Measurements from ENCODE around the gene TMBIM1.

GRCh38 chr2:218329826-218330593, 37.7 kb upstream of the TMBIM1 start:
- no peak for TF ChIP-seq POLR2AphosphoS5 (IDR thresholded peaks at IDR 0.05; ENCODE audit: low read depth, low read length)
- no peak for TF ChIP-seq MXI1 (IDR thresholded peaks at IDR 0.05; ENCODE audit: low read depth, low read length)
- no peak for TF ChIP-seq EP300 (IDR thresholded peaks at IDR 0.05; ENCODE audit: borderline replicate concordance in 1 of 2, low read depth in 1 of 2, low read length in 1 of 2)
- TF ChIP-seq CTCF (IDR thresholded peaks at IDR 0.05): no peak
- no peak for TF ChIP-seq TAF1 (IDR thresholded peaks at IDR 0.05; ENCODE audit: borderline replicate concordance, low read depth, low read length)
- no peak for TF ChIP-seq ZBTB33 (IDR thresholded peaks at IDR 0.05; ENCODE audit: borderline replicate concordance, low read depth)
- no peak for TF ChIP-seq RXRA (IDR thresholded peaks at IDR 0.05; ENCODE audit: borderline replicate concordance, low read depth)
- TF ChIP-seq MAX (IDR thresholded peaks at IDR 0.05; ENCODE audit: low read depth): no peak
- no peak for TF ChIP-seq EZH2phosphoT487 (IDR thresholded peaks at IDR 0.05; ENCODE audit: borderline replicate concordance, low read depth)
